Upper lobe of left lung (tissue), 6 donors: Measurements from ENCODE around the gene FHOD3. TPM values are rescaled to one million over a fixed set of nuclear protein-coding genes. Genes with fewer than 3 reads are reported as not detected.

ENCODE experiments used
- ATAC-seq, 2 donors: fragments of 200-7000 bp; cut with Tn5 transposase; one replicate each; pipeline ENCODE4 v1.9.1; 2022; ENCODE audit warnings: mild to moderate bottlenecking in 2 of 2, moderate library complexity in 2 of 2; ENCODE audit not compliant: low FRiP score in 2 of 2
- DNase-seq, 2 donors: peaks; one replicate each; pipeline ENCODE4 v3.0.0-alpha.2; 2019 to 2020
- H3K27ac ChIP-seq, 4 donors: fragments of 200-600 bp; sonication (generic); one replicate each; pipeline ENCODE4 v1.5.1; 2016 to 2019
- H3K27me3 ChIP-seq, 4 donors: fragments of 200-600 bp; sonication (generic); one replicate each; pipeline ENCODE4 v1.5.1; 2017 to 2019
- H3K36me3 ChIP-seq, 4 donors: fragments of 200-600 bp; sonication (generic); one replicate each; pipeline ENCODE4 v1.5.1; 2016 to 2019
- H3K4me1 ChIP-seq, 4 donors: fragments of 200-600 bp; sonication (generic); one replicate each; pipeline ENCODE4 v1.5.1; 2018 to 2019
- H3K4me3 ChIP-seq, 4 donors: fragments of 200-600 bp; sonication (generic); one replicate each; pipeline ENCODE4 v1.5.1; 2017 to 2019; ENCODE audit warnings: mild to moderate bottlenecking in 2 of 4, moderate library complexity in 1 of 4
- H3K9me3 ChIP-seq, 4 donors: fragments of 200-600 bp; sonication (generic); one replicate each; pipeline ENCODE4 v1.5.1; 2018 to 2019
- CTCF ChIP-seq, 6 experiments: fragments of 450-650 bp in 4 of 6; fragments of 200-600 bp in 2 of 6; sonication (generic) in 2 of 6; IDR thresholded peaks; one replicate each; pipeline ENCODE4 v1.5.1; 2016 to 2019; ENCODE audit warnings: antibody characterized with exemption in 6 of 6
- EP300 ChIP-seq, 4 donors: sonication (generic); formaldehyde crosslinking; IDR thresholded peaks; one replicate each; pipeline ENCODE4 v1.5.1; 2017; ENCODE audit warnings: antibody characterized with exemption in 4 of 4, control low read depth in 2 of 4
- POLR2A ChIP-seq, 4 donors: fragments of 450-650 bp; IDR thresholded peaks; one replicate each; pipeline ENCODE4 v1.5.1; 2016 to 2017; ENCODE audit warnings: antibody characterized with exemption in 4 of 4, mild to moderate bottlenecking in 2 of 4
- POLR2AphosphoS5 ChIP-seq, 2 donors: sonication (generic); formaldehyde crosslinking; IDR thresholded peaks; one replicate each; pipeline ENCODE4 v1.5.1; 2017; ENCODE audit warnings: antibody characterized with exemption in 2 of 2
- WGBS, 2 donors: methylation state at CpG; one replicate each; pipeline ENCODE4 v1.1.5; 2017 to 2018; 5-methylcytosine and 5-hydroxymethylcytosine counted together
- total RNA-seq, 6 donors: library from RNA; depleted of rRNA in 4 of 6; stranded (reverse); fragments of >200 nt in 4 of 6; gene quantifications; one replicate each; pipeline versions ENCODE4 v1.1.0 to v1.2.1, GENCODE V29; 2016 to 2021
- donor health status: DM: no; HTN: no; CAD: no; lungs with moderate emphysema.
- donor health status: DM: no; HTN: yes; CAD: no; lungs with severe emphysema.

The FHOD3 gene
- total RNA-seq, 6 donors from 2014 or later: 0.40 to 4.8 (median 2.8) TPM

DNA sequence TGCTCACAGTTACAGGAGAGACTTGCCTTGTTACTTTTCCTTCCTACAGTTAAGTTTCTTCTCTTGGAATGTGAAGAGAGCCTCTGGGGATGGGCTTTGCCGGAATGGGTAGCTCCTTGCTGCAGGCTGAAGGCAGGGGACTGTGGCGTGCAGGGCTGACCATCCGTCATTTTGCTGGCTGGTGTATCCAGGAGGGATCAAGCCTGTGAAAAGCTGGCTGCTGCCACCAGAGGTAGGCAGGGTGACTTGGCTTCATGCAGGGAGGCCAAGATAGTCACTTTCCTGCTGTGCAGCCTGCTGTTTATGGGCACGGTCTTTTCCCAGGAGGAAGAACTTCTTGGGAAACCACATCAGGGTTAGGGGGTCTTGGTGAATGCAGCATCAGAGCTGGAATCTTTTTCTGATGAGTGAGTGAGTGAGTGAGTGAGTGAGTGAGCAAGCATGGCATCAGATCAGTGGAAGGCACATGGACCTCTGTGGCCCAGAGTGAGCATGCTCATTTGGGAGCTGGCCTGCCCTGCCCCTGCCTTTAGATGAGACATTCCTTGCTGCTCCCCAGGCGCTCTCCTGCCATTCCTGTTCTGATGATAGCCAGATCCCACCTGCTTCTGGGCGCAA is 33.0 kb downstream of the FHOD3 start:
- no peaks in the 10 kb centered on the region for H3K9me3 ChIP-seq
- TF ChIP-seq POLR2AphosphoS5 (IDR thresholded peaks at IDR 0.05): no peak
- TF ChIP-seq CTCF (IDR thresholded peaks at IDR 0.05): no peak
- no peak for TF ChIP-seq EP300 (IDR thresholded peaks at IDR 0.05)
- TF ChIP-seq POLR2A (IDR thresholded peaks at IDR 0.05): no peak
- no peaks in the 10 kb centered on the region for H3K4me1 ChIP-seq
- no peaks in the 10 kb centered on the region for H3K36me3 ChIP-seq
- DNase-seq (no peak), ATAC-seq (peak in 1 of 2 donors; percentile 22)
- 70 to 83% methylated on average over 4 to 6 of the region's 6 CpGs for WGBS, 2 donors
- H3K27me3 ChIP-seq: no peaks in the 10 kb centered on the region
- H3K27ac ChIP-seq: no peak overlapping the region
- H3K4me3 ChIP-seq: no peak overlapping the region

DNA sequence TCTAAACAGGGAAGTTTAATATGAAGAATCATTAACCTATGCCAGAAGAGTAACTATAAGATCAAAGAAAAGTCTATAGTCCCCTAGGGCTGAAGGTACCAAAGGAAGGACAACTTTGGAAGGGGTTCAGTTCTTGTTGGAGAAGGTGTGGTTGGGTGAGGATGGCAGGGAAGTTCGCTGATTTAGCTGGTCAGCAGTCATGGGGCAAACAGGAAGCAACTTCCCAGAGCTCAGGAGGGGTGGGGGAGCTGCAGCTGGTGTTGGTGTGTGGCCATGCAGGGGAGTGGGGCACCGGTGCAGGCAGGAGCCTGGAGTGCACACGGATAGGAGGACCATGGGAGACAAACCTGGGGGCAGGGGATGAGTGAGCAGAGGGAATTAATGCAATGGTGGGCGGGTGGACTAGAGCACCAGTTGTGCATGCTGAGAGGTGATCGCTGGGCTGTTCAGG is 34.0 kb downstream of the FHOD3 start:
- WGBS, 2 donors: 52 to 54% methylated on average over 5 of the region's 5 CpGs
- ATAC-seq (no peak), DNase-seq (peak in 1 of 2 donors; percentile 15)
- H3K9me3 ChIP-seq: no peaks in the 10 kb centered on the region
- no peak overlapping the region for H3K4me3 ChIP-seq
- H3K27ac ChIP-seq: no peak overlapping the region
- H3K36me3 ChIP-seq: no peaks in the 10 kb centered on the region
- H3K27me3 ChIP-seq: no peaks in the 10 kb centered on the region
- H3K4me1 ChIP-seq: no peaks in the 10 kb centered on the region
- TF ChIP-seq CTCF (IDR thresholded peaks at IDR 0.05) (no peak), POLR2A (IDR thresholded peaks at IDR 0.05) (no peak), POLR2AphosphoS5 (IDR thresholded peaks at IDR 0.05) (no peak), EP300 (IDR thresholded peaks at IDR 0.05) (no peak)

- no peaks in the 10 kb centered on the region for H3K9me3 ChIP-seq
- ATAC-seq: peak in 1 of 2 donors; percentile 40
- H3K4me1 ChIP-seq: no peaks in the 10 kb centered on the region
- no peak overlapping the region for H3K27ac ChIP-seq
- DNase-seq: no peak
- no peak overlapping the region for H3K4me3 ChIP-seq
- no peaks in the 10 kb centered on the region for H3K36me3 ChIP-seq
- no peaks in the 10 kb centered on the region for H3K27me3 ChIP-seq
- WGBS, 2 donors: 40 to 51% methylated on average over 3 of the region's 3 CpGs
- TF ChIP-seq POLR2A (IDR thresholded peaks at IDR 0.05) (no peak), CTCF (IDR thresholded peaks at IDR 0.05) (no peak), POLR2AphosphoS5 (IDR thresholded peaks at IDR 0.05) (peak in 1 of 2 donors; percentile 52), EP300 (IDR thresholded peaks at IDR 0.05) (no peak)
Observed at GRCh38 chr18:36333414-36333813, 35.9 kb downstream of the FHOD3 start.

DNA sequence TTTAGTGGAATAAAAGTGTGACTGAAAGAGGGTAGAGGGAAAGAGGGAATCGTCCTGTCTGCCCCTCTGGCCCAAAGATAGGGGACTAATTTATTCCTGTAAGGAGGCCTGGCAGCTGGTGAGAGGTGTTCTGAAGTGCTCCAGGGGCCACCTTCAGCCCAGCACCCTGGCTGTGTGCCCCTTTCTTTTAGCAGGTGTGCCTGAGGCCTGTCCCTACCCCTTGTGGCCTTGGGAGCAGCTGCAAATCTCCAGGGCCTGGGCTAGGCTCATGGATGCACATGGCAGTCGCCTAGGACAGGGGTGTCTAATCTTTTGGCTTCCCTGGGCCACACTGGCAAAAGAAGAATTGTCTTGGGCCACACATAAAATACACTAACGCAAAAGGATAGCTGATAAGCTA is 37.3 kb downstream of the FHOD3 start:
- no peak for ATAC-seq
- Histone ChIP-seq H3K4me3 (no peak overlapping the region), H3K27me3 (no peaks in the 10 kb centered on the region), H3K27ac (no peak overlapping the region), H3K4me1 (no peaks in the 10 kb centered on the region), H3K36me3 (no peaks in the 10 kb centered on the region), H3K9me3 (no peaks in the 10 kb centered on the region)
- TF ChIP-seq POLR2A (IDR thresholded peaks at IDR 0.05) (no peak), CTCF (IDR thresholded peaks at IDR 0.05) (no peak), EP300 (IDR thresholded peaks at IDR 0.05) (no peak)
- 82 to 85% methylated on average over 3 of the region's 3 CpGs for WGBS, 2 donors
- peak in 1 of 2 donors; percentile 10 for DNase-seq
